ENCODE results near the gene PCMTD2. TPM values are rescaled to one million over a fixed set of nuclear protein-coding genes. Genes with fewer than 3 reads are reported as not detected.

PCMTD2 gene
- polyA plus RNA-seq, 2 of the 4 experiments (the other 2 are of a cell fraction) = 19.9 to 41.8 TPM

GRCh38 chr20:64226686-64227580, 28.6 kb upstream of the PCMTD2 start:
- Histone ChIP-seq H3K4me2 (no peak overlapping the region), H3K9me3 (no peaks in the 10 kb centered on the region), H3K4me3 (no peak overlapping the region), H3K27ac (no peak overlapping the region), H3K4me1 (no peaks in the 10 kb centered on the region)
- CTCF ChIA-PET = interaction anchor here (1.5 kb wide), 1 partner anchor 14 kb away, joined by 3 read pairs; no protein-coding TSS in a partner anchor
- DNase-seq (ENCODE audit: low read depth in 1 of 2, low spot score in 1 of 2) (no peak), FAIRE-seq (no peak), ATAC-seq (no peak)
- POLR2A ChIA-PET = no interaction called here
- WGBS (ENCODE audit: missing lambda C conversion rate) = 73% methylated on average over 23 of the region's 25 CpGs
- TF ChIP-seq, protein P1, sequence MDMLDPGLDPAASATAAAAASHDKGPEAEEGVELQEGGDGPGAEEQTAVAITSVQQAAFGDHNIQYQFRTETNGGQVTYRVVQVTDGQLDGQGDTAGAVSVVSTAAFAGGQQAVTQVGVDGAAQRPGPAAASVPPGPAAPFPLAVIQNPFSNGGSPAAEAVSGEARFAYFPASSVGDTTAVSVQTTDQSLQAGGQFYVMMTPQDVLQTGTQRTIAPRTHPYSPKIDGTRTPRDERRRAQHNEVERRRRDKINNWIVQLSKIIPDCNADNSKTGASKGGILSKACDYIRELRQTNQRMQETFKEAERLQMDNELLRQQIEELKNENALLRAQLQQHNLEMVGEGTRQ (IDR thresholded peaks at IDR 0.05) = no peak
- TF ChIP-seq, protein P2, sequence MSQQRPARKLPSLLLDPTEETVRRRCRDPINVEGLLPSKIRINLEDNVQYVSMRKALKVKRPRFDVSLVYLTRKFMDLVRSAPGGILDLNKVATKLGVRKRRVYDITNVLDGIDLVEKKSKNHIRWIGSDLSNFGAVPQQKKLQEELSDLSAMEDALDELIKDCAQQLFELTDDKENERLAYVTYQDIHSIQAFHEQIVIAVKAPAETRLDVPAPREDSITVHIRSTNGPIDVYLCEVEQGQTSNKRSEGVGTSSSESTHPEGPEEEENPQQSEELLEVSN (IDR thresholded peaks at IDR 0.05; ENCODE audit: borderline replicate concordance, low read depth) = no peak
- TF ChIP-seq RFX5 (IDR thresholded peaks at IDR 0.05) (no peak), RNF2 (IDR thresholded peaks at IDR 0.05; ENCODE audit: borderline replicate concordance, low read depth) (no peak), SMC3 (IDR thresholded peaks at IDR 0.05) (no peak), JUN (IDR thresholded peaks at IDR 0.05) (no peak), NFE2L2 (conservative IDR thresholded peaks at IDR 0.05; ENCODE audit: low read length) (no peak), KDM1A (IDR thresholded peaks at IDR 0.05; ENCODE audit: low read depth) (no peak), ZSCAN20 (CRISPR knock-in tag; IDR thresholded peaks at IDR 0.05) (no peak), TP53 (CRISPR knock-in tag; IDR thresholded peaks at IDR 0.05) (no peak), HOXA7 (CRISPR knock-in tag; IDR thresholded peaks at IDR 0.05) (no peak), ZFP36 (IDR thresholded peaks at IDR 0.05; ENCODE audit: borderline replicate concordance, partially characterized antibody) (no peak), HEYL (CRISPR knock-in tag; IDR thresholded peaks at IDR 0.05) (no peak), SREBF2 (IDR thresholded peaks at IDR 0.05) (no peak), CEBPB (IDR thresholded peaks at IDR 0.05) (no peak), REST (IDR thresholded peaks at IDR 0.05) (no peak)
- TF ChIP-seq, protein P3, sequence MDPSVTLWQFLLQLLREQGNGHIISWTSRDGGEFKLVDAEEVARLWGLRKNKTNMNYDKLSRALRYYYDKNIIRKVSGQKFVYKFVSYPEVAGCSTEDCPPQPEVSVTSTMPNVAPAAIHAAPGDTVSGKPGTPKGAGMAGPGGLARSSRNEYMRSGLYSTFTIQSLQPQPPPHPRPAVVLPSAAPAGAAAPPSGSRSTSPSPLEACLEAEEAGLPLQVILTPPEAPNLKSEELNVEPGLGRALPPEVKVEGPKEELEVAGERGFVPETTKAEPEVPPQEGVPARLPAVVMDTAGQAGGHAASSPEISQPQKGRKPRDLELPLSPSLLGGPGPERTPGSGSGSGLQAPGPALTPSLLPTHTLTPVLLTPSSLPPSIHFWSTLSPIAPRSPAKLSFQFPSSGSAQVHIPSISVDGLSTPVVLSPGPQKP (IDR thresholded peaks at IDR 0.05; ENCODE audit: low read depth, low read length) = no peak

- ATAC-seq (no peak), FAIRE-seq (no peak), DNase-seq (ENCODE audit: low read depth in 1 of 2, low spot score in 1 of 2) (no peak)
- Histone ChIP-seq H3K27ac (no peak overlapping the region), H3K9me3 (no peaks in the 10 kb centered on the region), H3K4me3 (no peak overlapping the region), H3K4me2 (no peak overlapping the region), H3K4me1 (no peaks in the 10 kb centered on the region)
- ChIA-PET POLR2A (no interaction called here), CTCF (interaction anchor here (1.0 to 1.4 kb wide), 2 partner anchors 9 to 74 kb away, joined by 3 read pairs; no protein-coding TSS in a partner anchor)
- TF ChIP-seq, protein P3 (IDR thresholded peaks at IDR 0.05; ENCODE audit: low read depth, low read length) = no peak
- TF ChIP-seq, protein P4, sequence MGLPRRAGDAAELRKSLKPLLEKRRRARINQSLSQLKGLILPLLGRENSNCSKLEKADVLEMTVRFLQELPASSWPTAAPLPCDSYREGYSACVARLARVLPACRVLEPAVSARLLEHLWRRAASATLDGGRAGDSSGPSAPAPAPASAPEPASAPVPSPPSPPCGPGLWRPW (IDR thresholded peaks at IDR 0.05) = no peak
- TF ChIP-seq, protein P2 (IDR thresholded peaks at IDR 0.05; ENCODE audit: borderline replicate concordance, low read depth) = no peak
- TF ChIP-seq KDM5A (IDR thresholded peaks at IDR 0.05) (no peak), NPAS2 (CRISPR knock-in tag; IDR thresholded peaks at IDR 0.05; ENCODE audit: borderline replicate concordance) (no peak), GATA3 (IDR thresholded peaks at IDR 0.05; ENCODE audit: borderline replicate concordance) (no peak), CHD4 (IDR thresholded peaks at IDR 0.05; ENCODE audit: borderline replicate concordance) (no peak)
- WGBS (ENCODE audit: missing lambda C conversion rate) = 57% methylated on average over 8 of the region's 8 CpGs
Measured at GRCh38 chr20:64228086-64228653, 27.4 kb upstream of the PCMTD2 start.
